SU-DHL-6 (cell line): ENCODE results near the gene AXDND1.

Experiments
- H2AFZ ChIP-seq: fragments of 200-600 bp; sonication (generic); 2 replicates; pipeline ENCODE4 v1.6.1; 2014; ENCODE audit warnings: low read depth, mild to moderate bottlenecking, moderate library complexity, mixed read lengths, antibody characterized with exemption, low read length; ENCODE audit not compliant: severe bottlenecking
- H3F3A ChIP-seq: fragments of 200-600 bp; shearing (Covaris generic); 2 replicates; pipeline ENCODE4 v1.6.0; 2016; ENCODE audit warnings: antibody characterized with exemption, mild to moderate bottlenecking; ENCODE audit not compliant: insufficient read depth
- H3K27ac ChIP-seq: fragments of 200-600 bp; sonication (generic); 2 replicates; pipeline ENCODE4 v1.5.1; 2016; ENCODE audit warnings: low read depth, mild to moderate bottlenecking, low read length, moderate library complexity, mixed read lengths
- H3K27me3 ChIP-seq: fragments of 200-600 bp; sonication (generic), shearing (Covaris generic); 2 replicates; pipeline ENCODE4 v1.6.0; 2014; ENCODE audit warnings: mild to moderate bottlenecking, low read length
- H3K36me3 ChIP-seq: fragments of 200-600 bp; sonication (generic); 2 replicates; pipeline ENCODE4 v1.6.1; 2014; ENCODE audit warnings: mild to moderate bottlenecking, low read length, mixed read lengths
- H3K4me2 ChIP-seq: fragments of 300-600, 200-600 bp; shearing (Covaris generic), sonication (generic); 2 replicates; pipeline ENCODE4 v1.6.0; 2014; ENCODE audit warnings: low read length, low read depth, mild to moderate bottlenecking; ENCODE audit not compliant: poor library complexity, severe bottlenecking
- H3K4me3 ChIP-seq: fragments of 200-600 bp; sonication (generic); 2 replicates; pipeline ENCODE4 v1.5.1; 2014; ENCODE audit warnings: antibody characterized with exemption, low read length, mild to moderate bottlenecking, mixed read lengths; ENCODE audit not compliant: insufficient read depth, poor library complexity, severe bottlenecking
- H3K79me2 ChIP-seq: fragments of 200-600 bp; sonication (generic); 2 replicates; pipeline ENCODE4 v1.6.1; 2014; ENCODE audit warnings: mild to moderate bottlenecking, low read length, moderate library complexity; ENCODE audit not compliant: insufficient read depth
- H3K9ac ChIP-seq: fragments of 200-600 bp; sonication (generic); 2 replicates; pipeline ENCODE4 v1.7.0; 2014; ENCODE audit warnings: mild to moderate bottlenecking, low read length
- H3K9me2 ChIP-seq: fragments of 200-600 bp; sonication (generic); replicated peaks from 2 replicates; pipeline ENCODE4 v1.6.1; 2014; ENCODE audit warnings: low read length; ENCODE audit not compliant: insufficient read depth
- H3K9me3 ChIP-seq: fragments of 200-600 bp; sonication (generic); 2 replicates; pipeline ENCODE4 v1.6.1; 2014; ENCODE audit warnings: low read length, mixed read lengths; ENCODE audit not compliant: insufficient read depth
- H4K20me1 ChIP-seq: fragments of 200-600 bp; sonication (generic); 2 replicates; pipeline ENCODE4 v1.6.1; 2014; ENCODE audit warnings: low read depth, mild to moderate bottlenecking, antibody characterized with exemption, low read length, moderate library complexity, mixed read lengths
- EZH2phosphoT487 ChIP-seq: fragments of 200-600 bp; sonication (generic), shearing (Covaris generic); conservative IDR thresholded peaks from 2 replicates; pipeline ENCODE4 v1.6.1; 2018; ENCODE audit warnings: mild to moderate bottlenecking, antibody characterized with exemption, low read length, moderate library complexity, mixed read lengths
- TF ChIP-seq, protein P1 (sequence below): fragments of 200-600 bp; sonication (generic); IDR thresholded peaks from one replicate; pipeline ENCODE4 v1.5.1; 2017; ENCODE audit warnings: antibody characterized with exemption, mild to moderate bottlenecking, low read length, moderate library complexity; ENCODE audit not compliant: insufficient read depth, poor library complexity, severe bottlenecking

AXDND1 gene

DNA sequence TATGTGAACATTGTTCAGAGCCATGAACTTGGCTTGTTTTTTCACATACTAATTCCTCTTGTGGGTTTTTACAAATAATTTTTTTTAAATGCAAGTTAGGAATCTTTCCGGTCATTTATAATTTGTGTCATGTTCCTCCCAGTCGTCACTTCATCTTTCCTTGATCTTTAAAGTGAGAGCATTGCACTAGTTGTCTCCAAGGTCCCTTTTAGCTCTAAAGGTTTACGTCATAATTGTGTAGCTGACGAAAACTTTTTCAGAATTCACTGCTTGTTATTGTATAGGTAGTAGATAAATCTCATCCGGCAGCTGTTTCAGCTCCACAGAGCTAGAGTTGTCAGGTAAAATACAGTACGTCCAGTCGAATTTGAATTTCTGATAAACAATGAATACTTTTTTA is 38.6 kb upstream of the AXDND1 start:
- Histone ChIP-seq H3K79me2 (no peaks in the 10 kb centered on the region), H3K27me3 (no peaks in the 10 kb centered on the region), H3K4me2 (no peak overlapping the region), H3K9me2 (no peaks in the 10 kb centered on the region), H3K27ac (no peak overlapping the region), H3K9me3 (no peaks in the 10 kb centered on the region), H4K20me1 (no peaks in the 10 kb centered on the region), H3K9ac (no peak overlapping the region), H3F3A (no peaks in the 10 kb centered on the region), H3K36me3 (peaks cover 7% of the 10 kb centered on the region; the same call in 1 of the 2 replicates), H2AFZ (no peak overlapping the region), H3K4me3 (no peak overlapping the region)
- TF ChIP-seq, protein P1, sequence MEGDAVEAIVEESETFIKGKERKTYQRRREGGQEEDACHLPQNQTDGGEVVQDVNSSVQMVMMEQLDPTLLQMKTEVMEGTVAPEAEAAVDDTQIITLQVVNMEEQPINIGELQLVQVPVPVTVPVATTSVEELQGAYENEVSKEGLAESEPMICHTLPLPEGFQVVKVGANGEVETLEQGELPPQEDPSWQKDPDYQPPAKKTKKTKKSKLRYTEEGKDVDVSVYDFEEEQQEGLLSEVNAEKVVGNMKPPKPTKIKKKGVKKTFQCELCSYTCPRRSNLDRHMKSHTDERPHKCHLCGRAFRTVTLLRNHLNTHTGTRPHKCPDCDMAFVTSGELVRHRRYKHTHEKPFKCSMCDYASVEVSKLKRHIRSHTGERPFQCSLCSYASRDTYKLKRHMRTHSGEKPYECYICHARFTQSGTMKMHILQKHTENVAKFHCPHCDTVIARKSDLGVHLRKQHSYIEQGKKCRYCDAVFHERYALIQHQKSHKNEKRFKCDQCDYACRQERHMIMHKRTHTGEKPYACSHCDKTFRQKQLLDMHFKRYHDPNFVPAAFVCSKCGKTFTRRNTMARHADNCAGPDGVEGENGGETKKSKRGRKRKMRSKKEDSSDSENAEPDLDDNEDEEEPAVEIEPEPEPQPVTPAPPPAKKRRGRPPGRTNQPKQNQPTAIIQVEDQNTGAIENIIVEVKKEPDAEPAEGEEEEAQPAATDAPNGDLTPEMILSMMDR = no peak
- TF ChIP-seq EZH2phosphoT487 = no peak

DNA sequence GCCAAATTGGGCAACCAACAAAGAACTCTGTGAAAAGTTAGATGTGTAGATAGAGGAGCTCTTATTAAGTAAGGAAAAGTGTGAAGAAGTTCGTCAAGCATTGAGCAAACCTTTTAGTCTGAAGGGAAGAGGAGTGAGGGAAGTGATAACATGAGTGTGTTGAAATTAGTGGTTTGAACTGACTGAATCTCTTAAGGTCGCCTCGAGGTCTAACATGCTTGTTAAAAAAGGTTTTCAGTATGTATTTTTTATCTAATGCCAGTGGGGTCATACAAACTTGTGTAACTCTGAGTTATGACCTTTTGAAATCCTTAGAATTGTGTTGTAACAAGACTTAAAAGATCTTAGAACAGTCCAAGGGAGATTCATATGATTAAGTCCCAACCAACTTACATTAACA is 38.1 kb upstream of the AXDND1 start:
- H3K9me2 ChIP-seq = no peaks in the 10 kb centered on the region

DNA sequence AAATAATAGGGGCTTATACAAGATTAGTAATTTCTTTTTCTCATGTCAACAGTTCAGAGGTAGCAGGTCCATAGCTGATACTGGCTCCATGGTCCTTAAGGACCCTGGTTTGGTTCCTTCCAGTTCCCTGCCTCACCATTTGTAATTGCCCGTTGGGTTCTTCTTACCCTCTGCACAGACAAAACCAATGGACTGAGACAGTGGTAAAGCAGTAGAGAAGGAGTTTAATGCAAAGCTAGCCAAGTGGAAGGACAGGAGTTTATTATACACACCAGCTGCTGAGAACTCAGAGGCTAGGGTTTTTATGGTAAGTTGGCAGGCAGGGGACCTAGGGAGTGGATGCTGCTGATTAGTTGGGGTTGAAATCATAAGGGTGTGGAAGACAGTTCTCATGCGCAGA is 35.9 kb upstream of the AXDND1 start:
- no peaks in the 10 kb centered on the region for H3F3A ChIP-seq
- peaks cover 7% of the 10 kb centered on the region; the same call in 1 of the 2 replicates for H3K36me3 ChIP-seq
- H3K79me2 ChIP-seq = no peaks in the 10 kb centered on the region
- H3K27me3 ChIP-seq = no peaks in the 10 kb centered on the region
- no peak overlapping the region for H3K4me3 ChIP-seq
- H3K9me3 ChIP-seq = no peaks in the 10 kb centered on the region
- H4K20me1 ChIP-seq = no peaks in the 10 kb centered on the region
- H3K4me2 ChIP-seq = no peak overlapping the region
- no peak overlapping the region for H2AFZ ChIP-seq
- no peak overlapping the region for H3K27ac ChIP-seq
- TF ChIP-seq, protein P1 = no peak
- TF ChIP-seq EZH2phosphoT487 = no peak
- no peaks in the 10 kb centered on the region for H3K9me2 ChIP-seq
- H3K9ac ChIP-seq = no peak overlapping the region

More for the DNA sequence above, 38.1 kb upstream of the AXDND1 start:
- Histone ChIP-seq H3K27ac (no peak overlapping the region), H3K9me3 (no peaks in the 10 kb centered on the region), H3K36me3 (peaks cover 7% of the 10 kb centered on the region; the same call in 1 of the 2 replicates), H3K4me3 (no peak overlapping the region), H3F3A (no peaks in the 10 kb centered on the region), H3K4me2 (no peak overlapping the region), H2AFZ (no peak overlapping the region), H3K79me2 (no peaks in the 10 kb centered on the region), H3K27me3 (no peaks in the 10 kb centered on the region), H3K9ac (no peak overlapping the region), H4K20me1 (no peaks in the 10 kb centered on the region)
- TF ChIP-seq EZH2phosphoT487 = no peak
- TF ChIP-seq, protein P1 = no peak
